GM12891 (cell line): ENCODE measurements around the gene ARHGEF7.

Experiments used
- POLR2A ChIP-seq: IDR thresholded peaks from 2 replicates; pipeline ENCODE4 v1.6.1; 2011; ENCODE audit warnings: low read depth, low read length, control low read depth
- POLR2AphosphoS5 ChIP-seq: IDR thresholded peaks from 2 replicates; pipeline ENCODE4 v1.6.1; 2011; ENCODE audit warnings: low read depth, low read length, control low read depth
- POU2F2 ChIP-seq: IDR thresholded peaks from 2 replicates; pipeline ENCODE4 v1.6.1; 2011; ENCODE audit warnings: low read depth, mild to moderate bottlenecking, control low read depth, low read length, moderate library complexity
- SPI1 ChIP-seq: IDR thresholded peaks from 2 replicates; pipeline ENCODE4 v1.6.1; 2011; ENCODE audit warnings: low read depth, low read length, control low read depth
- TAF1 ChIP-seq: IDR thresholded peaks from 2 replicates; pipeline ENCODE4 v1.6.1; 2011; ENCODE audit warnings: low read depth, low read length, control low read depth

DNA sequence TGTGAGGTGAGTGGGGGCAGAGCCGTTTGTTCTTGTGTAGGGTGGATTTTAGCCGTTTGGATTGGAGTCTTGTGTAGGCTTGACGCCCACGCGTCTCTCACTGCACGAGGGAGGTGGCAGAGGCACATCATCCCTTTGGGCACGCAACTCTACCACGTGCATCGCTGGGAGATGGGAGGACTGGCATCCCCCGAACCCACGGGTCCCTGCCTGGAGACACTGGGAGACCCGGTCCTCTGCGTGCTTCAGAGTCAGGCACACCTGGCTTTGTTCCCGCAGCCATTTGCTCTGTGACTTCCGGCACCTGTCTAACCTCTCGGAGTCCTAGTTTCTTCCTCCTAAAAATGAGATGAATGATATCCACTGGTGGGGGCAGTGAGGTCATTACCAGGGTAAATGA is 6.4 kb downstream of the ARHGEF7 start:
- TF ChIP-seq POLR2A: no peak
- TF ChIP-seq POU2F2: no peak
- no peak for TF ChIP-seq SPI1
- TF ChIP-seq TAF1: no peak
- no peak for TF ChIP-seq POLR2AphosphoS5
